ENCODE data around the gene HERC5.
"Not testable (repeated sequence)": the region's sequence is repeated elsewhere in the genome, so short reads cannot be mapped to it uniquely, and the experiment has no call there.

The HERC5 gene

GRCh38 chr4:88448211-88448765 is 8.6 kb upstream of the HERC5 start:
- not testable (repeated sequence) for DNase-seq (ENCODE audit: low read depth in 2 of 2)

DNA sequence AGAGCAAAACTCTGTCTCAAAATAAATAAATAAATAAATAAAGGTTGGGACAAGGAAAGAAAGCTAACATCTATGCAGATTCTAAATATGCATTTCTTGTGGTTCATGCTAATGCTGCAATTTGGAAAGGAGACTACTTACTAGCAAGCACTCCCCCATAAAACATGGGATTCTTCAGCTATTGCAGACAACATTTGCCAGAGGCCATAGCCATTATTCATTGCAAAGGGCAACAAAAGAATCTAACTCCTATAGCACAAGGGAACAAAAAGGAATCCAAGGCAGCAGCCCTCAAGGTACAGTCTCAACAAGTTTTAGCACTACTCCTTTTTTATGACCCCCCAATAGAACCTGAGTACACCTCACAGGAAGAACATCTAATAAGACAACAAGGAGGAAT is 8.0 kb upstream of the HERC5 start:
- DNase-seq (ENCODE audit: low read depth in 2 of 2): no peak

DNA sequence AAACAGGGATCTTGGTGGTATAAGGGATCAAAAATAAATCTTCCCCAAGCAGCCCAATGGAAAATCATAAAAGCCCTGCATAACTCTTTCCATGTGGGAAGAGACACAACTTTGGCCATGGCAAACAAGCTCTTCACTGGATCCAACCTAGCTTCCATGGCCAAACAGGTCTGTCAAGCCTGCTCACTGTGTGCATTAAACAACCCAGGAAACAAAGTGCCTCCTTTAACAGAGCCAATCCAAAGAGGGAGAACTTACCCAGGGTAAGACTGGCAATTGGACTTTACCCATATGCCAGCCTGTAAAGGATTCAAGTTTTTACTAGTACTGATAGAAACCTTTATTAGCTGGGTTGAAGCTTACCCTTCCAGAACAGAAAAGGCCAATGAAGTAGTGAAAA is 7.6 kb upstream of the HERC5 start:
- DNase-seq (ENCODE audit: low read depth in 2 of 2): no peak

DNA sequence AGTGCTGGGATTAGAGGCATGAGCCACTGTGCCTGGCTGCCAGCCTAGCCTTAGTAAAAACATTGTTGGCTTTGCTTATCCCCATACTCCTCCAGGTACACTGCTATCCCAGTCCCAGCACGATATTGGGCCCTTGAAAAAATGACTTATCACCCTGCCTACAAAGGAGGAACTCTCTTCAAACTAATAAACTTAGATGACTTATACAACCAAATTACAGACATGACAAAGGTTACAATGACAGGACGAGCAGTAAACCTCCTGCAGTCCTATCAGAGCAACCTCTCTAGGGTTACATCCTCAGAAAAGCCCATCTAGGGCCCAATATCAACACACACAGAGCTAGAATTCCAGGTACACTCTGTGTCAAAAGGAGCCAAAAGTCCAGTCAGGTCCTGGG is 5.7 kb upstream of the HERC5 start:
- DNase-seq (ENCODE audit: low read depth in 2 of 2): no peak

DNA sequence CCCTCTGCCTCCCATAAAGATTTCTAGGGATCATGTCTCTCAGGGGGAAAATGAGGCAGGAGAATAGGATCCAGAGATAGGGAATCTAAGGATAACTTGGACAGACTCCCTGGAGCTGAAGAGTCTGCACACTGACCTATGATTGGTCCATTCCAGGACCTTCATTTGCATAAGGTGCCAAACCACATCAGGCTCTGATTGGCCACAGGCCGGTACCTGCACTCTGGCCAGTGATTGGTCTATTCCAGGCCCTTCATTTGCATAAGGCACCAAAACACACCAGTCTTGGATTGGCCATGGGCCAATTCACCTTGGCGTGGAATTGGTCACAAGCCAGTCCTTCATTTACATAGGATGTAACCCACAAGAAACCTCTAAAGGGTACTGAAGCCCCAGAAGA is 4.0 kb upstream of the HERC5 start:
- no peak for DNase-seq (ENCODE audit: low read depth in 2 of 2)

- DNase-seq (ENCODE audit: low read depth in 2 of 2): no peak
These were observed 586 bp downstream of the HERC5 start for GRCh38 chr4:88457307-88458103.

GRCh38 chr4:88458104-88458740 is 1.3 kb downstream of the HERC5 start:
- DNase-seq (ENCODE audit: low read depth in 2 of 2): no peak

DNA sequence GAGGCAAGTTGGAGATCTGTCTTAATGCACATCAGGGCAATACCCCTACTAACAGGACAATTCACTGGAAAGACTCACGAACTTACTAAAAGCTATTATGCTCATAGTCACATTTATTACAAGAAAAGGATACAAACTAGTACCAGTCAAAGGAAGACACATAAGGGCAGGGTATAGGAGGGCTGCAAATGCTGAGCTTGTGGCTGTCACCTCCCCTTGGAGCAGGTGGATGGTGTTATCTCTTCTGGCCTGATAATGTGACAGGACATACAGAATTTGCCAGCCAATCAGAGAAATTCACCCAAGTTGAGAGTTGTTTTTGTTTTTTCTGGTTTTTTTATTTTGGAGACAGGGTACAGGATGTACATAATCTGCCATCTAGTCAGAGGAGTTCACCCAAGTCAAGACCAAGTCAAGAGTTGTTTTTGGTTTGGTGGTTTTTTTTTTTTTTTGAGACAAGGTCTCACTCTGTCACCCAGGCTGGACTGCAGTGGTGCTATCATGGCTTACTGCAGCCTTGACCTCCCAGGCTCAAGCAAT is 8.8 kb downstream of the HERC5 start:
- DNase-seq (ENCODE audit: low read depth in 2 of 2): no peak

- DNase-seq (ENCODE audit: low read depth in 2 of 2): no peak
These were observed 10.5 kb downstream of the HERC5 start for GRCh38 chr4:88467392-88467791.

GRCh38 chr4:88477229-88477860 is 20.4 kb downstream of the HERC5 start:
- DNase-seq (ENCODE audit: low read depth in 2 of 2): no peak

DNA sequence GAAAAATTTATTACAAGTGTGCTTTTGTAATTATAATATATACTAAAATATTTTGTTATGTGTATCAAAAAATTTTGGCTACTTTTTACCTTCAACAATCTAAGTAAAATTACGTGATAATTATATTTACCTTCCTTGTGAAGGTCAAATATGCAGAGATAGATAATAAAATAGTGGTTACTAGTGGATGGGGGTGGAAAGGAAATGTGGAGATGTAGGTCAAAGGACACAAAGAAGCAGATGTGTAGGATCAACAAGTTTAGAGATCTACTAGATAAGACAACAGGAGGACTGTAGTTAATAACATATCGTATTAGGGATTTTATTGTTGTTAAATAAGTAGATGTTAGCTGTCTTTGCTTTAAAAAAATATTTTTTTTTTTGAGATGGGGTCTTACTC is 21.3 kb downstream of the HERC5 start:
- DNase-seq (ENCODE audit: low read depth in 2 of 2): no peak

DNA sequence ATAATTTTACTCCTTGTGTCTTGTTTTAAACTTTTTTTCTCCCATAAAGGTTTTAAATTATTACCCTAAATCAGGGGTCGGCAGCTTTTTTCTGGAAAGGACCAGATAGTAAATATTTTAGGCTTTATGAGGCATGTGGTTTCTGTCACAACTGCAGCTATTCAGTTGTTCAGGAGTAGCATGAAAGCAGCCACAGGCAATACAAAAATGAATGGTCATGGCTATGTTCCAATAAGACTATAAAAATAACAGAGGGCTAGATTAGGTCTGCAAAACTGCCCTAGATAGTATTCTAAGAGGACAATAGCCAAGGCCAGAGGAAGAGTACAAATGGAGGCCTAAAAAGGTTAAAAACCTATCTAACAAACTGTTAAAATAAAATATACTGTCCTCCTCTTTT is 24.6 kb downstream of the HERC5 start:
- no peak for DNase-seq (ENCODE audit: low read depth in 2 of 2)

DNA sequence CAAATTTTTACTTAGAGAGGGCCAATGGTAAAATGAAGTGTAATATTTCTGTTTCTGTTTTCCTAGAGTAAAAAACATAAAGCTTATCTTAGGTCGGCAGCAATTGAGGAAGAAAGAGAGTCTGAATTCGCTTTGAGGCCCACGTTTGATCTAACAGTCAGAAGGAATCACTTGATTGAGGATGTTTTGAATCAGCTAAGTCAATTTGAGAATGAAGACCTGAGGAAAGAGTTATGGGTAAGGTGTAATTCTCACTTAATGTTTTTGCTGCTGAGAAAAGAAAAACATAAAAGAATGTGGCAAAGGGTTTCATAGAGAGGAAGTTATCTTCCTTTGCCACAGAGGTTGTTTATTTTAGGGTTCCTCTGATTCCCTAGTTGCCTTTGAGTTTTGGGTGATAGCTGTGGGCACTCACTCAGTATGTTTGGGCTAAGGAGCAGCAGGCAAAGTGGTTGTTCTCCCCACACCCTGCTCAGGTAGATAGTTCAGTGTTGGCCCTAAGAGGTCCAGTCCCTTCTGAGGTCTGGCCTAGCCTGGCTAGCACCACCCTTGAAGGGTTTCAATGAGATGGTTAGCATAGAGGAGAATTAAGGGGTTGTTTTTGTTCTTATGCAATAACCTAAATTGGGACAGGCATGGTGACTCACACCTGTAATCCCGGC is 32.3 kb downstream of the HERC5 start:
- DNase-seq (ENCODE audit: low read depth in 2 of 2): no peak

- DNase-seq (ENCODE audit: low read depth in 2 of 2): no peak
These were observed 41.0 kb downstream of the HERC5 start for GRCh38 chr4:88497859-88498409.

- DNase-seq (ENCODE audit: low read depth in 2 of 2): no peak
These were observed 46.4 kb downstream of the HERC5 start for GRCh38 chr4:88503344-88503743.

DNA sequence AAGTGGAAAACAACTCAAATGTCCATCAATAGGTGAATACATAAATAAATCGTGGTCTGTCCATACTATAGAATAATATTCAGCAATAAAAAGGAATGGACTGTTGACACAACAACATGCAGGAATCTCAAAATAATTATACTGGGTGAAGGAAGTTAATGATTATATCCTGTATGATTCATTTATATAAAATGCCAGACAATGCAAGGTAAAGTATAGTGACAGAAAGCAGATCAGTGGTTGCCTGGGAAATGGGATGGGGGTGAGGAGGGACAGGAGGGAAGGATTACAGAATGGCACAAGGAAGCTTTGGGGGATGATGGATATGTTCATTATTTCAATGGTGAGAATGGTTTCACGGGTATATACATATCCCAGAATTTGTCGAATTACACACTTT is 54.3 kb downstream of the HERC5 start:
- no peak for DNase-seq (ENCODE audit: low read depth in 2 of 2)

- DNase-seq (ENCODE audit: low read depth in 2 of 2): no peak
These were observed 57.9 kb downstream of the HERC5 start for GRCh38 chr4:88514557-88515511.

- DNase-seq (ENCODE audit: low read depth in 2 of 2): no peak
These were observed 59.8 kb downstream of the HERC5 start for GRCh38 chr4:88516746-88517145.

- DNase-seq (ENCODE audit: low read depth in 2 of 2): no peak
These were observed 60.9 kb downstream of the HERC5 start for GRCh38 chr4:88517825-88518224.

DNA sequence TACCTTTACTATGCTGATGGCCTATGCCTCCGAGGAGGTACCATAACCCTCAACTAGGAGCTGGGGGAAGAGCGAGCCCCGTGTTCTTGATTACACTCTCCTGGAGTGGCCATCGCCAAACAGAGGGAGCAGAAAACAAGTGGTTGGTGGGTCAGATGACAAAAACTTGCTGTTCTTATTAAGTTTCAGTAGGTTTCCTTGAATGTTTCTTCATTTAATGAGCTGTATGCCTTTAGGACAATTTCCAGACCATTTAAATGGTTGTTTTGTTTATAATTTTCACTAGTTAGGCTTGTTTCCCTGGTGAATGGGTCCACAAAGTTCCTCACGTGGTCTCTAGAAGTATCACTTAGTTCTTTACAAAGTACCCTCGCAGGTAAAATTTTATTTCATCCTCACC is 62.0 kb downstream of the HERC5 start:
- DNase-seq (ENCODE audit: low read depth in 2 of 2): no peak
